Activated CD4-positive, alpha-beta T cell treated with anti-CD3 and anti-CD28 coated beads, Interleukin-2, amount 50 U/mL, for 48 hours (primary cell): ENCODE data around the gene LPP.

Experiments used
- DNase-seq, 2 experiments: peaks; one replicate each; pipeline ENCODE4 v3.0.0-alpha.2; 2020

Gene LPP

DNA sequence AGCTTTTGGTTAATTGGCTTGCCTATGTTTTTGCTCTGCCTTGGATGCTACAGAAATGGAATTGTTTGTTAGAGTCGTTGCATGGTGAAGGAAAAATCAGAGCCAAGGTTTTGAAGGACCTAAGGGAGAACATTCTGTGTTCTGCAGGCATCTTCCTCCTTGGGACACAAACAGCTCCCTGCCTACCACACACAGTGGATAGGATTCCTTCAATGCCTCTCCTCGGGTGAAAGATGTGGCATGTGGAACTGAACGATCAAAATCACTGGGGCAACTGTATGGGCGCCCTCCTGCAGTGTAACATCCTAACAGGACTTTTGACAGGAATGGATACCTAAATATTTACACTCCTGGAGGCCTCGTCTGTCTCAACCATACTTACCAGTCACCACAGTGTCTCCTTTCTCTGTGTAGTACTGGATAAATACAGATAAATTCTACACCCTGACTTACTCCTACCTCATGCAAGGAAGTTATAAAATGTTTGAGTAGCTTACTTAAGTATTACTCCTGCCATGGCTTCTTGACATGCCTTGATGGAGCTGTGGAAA is 100.6 kb downstream of the LPP start:
- no peak for DNase-seq

DNA sequence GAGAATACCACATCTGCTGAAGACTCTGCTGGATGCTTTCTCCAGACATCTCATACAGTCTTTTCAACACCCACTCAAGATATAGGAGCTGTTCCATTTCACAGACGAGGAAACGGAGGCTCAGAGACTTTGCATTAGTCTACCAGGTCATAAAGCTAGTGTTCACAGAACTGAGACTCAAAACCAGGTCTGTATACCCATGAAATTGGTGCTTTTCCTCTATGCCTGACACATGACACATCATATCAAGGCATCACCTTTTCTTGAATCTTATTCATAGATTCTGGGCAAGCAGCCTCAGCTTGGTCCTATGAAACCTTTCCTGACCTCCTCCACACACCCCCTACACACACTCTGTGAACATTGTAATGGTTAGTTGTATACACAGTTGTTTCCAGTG is 101.2 kb downstream of the LPP start:
- DNase-seq = peak in 1 of 2 experiments; percentile 18

DNA sequence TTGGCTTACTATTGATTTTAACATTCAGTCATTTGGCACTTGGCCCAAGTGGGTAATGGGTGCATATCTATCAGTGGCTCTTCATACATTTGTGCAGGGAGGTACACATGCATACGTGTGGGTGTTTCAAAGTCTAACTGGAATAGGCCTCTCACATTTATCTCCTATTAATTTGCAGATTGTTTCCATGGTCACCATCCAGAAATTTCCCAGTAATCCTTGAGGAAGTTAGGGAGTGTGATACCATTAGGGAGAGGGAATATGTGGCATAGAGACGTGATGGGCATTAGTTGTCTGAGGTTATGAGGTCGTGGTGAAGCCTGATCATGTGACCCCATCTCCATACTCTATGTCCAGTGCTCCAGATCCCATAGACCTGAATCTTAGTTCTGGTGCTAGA is 102.8 kb downstream of the LPP start:
- no peak for DNase-seq

DNA sequence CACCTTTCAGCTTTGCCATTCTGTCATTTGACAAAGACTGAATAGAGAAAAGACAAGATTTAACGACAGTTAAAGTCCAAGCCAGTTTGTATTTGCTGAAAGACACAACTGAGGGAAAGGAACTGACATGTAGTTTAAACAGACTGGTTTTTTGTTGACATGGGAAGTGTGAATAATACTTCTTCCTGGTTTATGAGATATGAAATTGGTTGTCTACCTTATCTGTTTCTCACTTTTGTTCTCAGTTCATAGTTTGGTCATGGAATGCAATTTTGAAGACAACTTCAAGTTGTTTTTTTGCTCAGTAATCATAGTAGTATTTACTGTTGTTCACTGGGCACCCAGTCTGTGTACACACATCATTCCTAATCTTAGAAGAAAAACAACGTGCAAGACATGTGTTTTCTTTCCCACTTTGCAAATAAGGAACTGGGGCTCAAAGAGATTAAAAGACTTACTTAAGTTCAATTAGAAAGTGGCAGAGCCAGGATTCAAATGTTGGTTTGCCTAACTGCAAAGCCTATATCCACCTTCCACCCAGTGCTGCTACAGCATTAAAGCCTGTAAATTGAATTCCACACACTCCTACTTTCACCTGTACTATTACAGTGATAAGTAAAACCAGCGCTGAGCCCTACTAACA is 103.5 kb downstream of the LPP start:
- DNase-seq = no peak

DNA sequence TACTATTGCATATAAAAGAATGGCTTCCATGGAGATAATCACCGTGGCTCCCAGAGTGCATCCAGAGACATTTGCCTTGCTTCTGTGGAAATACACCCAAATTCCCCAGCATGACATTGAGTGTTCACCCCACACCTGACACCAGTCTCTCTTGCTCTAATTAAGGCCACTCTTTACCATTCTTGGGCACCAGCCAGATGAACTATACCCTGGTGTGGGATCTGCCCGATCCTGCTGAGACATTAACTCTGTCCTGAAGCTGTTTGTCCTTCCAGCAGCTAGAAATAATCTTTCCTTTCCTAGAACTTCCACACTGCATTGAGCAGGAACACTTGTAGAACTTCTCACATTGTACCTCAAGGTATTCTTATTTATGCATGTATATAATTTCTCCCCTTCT is 105.2 kb downstream of the LPP start:
- no peak for DNase-seq

DNA sequence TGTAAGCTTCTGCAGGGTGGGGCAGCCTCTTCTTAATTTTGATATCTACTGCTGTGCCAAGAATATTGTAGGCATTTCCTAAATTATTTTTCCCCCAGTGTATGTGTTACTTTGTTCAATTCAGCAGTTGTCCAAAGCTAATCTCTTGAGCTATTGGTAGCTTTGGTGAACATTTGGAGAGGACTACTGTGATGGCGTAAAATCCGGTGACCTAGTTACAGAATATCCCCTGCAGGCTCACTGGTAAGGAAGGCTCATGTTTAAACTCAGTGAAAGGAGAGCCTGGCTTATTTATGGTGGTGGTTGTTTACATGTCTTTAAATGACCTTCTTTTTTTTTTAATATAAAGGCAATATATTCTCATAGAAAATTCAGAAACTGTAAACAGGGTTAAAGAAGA is 105.6 kb downstream of the LPP start:
- no peak for DNase-seq

DNA sequence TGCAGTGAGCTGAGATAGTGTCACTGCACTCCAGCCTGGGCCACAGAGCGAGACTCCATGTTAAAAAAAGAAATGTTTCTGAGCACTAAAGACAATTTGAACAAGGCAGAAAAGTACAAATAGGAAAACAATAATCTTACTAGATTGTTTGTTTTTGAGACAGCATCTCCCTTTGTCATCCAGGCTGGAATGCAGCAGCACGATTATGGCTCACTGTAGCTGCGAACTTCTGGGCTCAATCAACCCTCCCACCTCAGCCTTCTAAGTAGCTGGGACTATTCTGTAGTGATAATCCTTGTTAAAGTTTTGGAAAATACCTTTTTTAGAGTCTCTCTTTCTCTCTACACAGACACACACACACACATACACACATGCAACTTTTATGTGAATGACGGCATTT is 107.1 kb downstream of the LPP start:
- DNase-seq = no peak

DNA sequence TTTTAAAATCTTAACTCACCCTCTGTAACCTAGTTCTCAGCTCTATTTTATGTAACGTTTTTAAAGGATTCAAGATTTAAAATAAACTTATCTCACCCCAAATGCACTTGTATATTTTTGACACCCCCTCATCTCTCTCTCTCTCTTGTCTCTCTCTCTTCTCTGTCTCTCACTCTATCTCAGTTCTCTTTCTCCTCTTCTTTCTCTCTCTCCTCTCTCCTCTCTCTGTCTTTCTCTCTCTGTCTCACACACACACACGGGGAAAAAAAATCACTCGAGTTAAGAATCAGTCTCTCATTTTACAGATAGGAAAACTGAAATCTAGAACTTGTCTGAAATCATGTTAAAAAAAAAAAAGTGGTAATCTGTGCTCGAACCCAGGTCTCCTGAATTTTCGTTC is 108.5 kb downstream of the LPP start:
- DNase-seq = no peak

DNA sequence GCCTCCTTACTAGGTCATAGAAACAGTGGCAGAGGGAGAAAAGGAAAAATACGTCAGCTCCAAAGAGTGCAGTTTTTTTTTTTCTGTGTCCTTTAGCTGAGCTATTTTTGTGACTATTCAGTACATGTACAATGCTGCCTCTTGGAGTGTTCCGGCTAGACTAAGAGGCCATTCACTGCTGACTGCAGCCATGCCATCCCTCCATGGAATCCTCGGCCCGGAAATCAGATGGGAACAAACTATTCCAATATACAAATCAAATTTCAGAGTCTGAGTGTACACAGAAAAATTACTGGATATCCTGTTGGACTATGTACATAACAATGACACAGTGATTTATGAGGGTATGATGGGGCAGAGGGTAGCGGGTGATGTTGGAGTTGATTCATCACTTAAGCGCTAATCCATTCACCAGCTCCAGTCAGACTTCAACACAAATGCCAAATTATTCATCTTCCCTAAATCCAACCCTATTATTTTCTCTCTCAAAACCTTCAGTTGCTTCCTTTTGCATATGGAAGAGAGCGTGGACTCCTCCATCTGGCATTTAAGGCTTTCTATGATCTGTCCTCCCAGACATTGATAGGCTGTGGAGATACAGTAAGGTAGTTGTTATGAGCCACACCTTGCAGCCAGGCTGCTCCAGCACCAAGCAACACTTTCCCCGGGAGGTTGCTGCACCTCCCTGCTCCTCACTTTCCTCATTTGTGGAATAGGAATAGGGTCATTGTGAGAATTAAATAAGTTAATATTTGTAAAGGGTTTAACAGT is 109.1 kb downstream of the LPP start:
- no peak for DNase-seq

DNA sequence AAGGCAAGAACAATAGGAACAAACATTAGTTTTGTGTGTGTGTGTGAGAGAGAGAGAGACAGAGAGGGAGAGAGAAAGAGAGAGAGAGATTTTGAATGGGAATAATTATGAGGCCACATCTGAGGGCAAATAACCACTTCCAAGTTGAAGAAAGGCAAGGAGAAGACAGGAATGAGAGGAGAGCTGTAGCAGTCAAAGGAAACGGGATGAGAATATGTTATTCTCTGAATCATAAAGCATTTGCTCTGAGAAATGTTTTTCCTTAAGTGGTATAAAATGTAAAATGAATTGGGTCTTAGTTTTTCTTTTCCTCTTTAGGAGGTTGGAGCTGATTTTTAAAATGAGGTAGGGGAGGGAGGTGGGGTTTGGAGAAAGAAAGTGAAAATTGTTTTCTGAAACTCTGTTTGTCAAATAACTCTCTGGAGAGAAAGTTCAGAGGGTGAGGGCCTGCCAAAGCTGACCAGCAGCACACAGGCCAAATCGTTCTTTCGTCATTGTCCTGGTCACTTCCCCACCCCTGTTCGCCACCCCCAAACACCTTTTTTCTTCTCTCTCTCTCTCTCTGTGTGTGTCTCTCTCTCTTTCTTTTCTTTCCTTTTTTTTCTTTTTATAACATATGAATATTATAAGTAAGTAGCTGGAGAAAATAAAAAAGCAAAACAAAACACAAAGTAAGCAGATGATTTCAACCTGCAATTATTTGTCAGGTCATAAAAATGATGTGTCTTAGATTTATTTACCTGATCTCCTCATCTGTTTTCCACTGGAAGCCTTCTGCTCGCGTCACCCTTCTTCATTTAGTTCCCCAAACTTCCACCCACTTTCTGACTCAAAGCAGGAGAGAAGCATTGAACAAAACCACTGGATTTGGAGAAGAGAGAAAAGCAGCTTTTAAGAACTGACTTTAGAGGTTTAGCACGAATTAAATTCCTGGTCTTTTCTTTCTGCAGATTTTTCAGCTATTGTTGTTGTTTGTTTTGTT is 110.6 kb downstream of the LPP start:
- DNase-seq = no peak

DNA sequence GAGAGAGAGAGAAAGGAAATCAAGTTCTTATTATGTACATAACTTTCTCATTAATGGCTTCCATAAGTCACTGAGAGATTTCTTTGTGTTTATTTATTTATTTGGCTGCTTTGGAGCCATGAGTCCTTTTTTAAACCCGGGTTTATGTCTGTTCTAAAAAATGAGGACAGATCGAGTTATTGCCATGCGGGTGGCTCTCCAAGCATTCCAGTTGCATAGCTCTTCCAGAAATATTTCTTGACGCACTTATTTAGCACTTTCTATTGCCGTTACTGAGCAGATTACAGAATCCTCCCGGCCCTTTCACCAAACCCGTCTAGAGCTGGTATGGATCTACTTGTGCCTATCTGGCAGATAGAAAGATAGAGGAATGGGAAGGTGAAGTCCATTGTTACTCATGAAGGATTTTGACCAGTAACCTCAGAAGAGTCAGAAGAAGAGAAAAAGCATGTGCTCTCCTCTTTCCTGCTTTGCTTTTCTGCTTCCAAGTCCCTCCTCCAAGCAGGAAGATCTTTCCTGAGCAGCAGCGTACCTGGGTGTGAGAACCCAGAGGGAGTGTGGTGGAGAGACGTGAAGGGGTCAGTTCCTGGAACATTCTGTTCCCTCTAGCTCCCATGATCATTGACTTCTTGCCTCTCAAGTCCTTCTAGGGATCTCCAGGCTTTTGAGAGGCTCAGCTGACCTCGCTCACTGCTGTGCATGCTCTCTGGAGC is 112.8 kb downstream of the LPP start:
- no peak for DNase-seq

DNA sequence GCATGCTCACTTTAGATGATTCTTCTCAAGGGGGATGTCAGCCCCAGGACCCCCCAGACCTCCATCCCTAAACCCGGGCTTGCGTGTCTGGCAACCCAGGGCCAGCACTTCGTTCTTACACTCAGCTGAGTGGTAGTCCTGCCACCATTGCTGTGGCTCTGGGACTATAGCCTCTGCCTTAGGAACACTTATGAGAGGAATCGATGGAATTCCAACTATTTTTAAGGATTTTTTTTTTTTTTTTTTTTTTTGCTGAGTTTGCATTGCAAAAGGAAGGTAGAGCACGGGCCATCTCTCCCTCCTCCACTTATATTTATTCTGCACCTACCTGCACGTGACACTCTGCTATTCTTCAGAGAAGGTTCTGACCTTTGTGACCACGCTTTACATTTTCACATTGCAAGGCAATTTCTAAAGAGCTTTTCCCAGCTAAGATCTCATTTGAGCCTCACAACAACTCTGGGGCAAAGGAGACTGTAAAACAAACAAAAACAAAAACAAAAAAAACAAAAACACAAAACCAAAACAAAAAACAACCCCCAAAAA is 113.9 kb downstream of the LPP start:
- DNase-seq = no peak

DNA sequence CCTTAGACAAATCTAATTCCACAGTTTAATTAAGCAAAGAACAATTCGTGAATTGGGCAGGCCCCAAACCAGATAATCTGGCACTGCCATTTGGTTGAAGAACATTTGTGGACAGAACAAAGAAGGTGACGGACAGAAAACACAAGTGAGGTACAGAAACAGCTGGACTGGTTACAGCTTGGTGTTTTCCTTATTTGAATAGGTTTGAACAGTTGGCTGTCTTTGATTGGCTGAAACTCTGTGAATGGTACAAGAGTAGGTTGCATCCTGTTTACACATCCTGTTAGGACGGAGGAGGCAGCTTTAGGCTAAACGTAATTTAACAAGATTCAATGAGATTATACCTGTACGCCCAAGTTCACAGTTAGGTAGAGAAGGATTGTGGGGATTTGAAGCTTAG is 114.4 kb downstream of the LPP start:
- DNase-seq = no peak

DNA sequence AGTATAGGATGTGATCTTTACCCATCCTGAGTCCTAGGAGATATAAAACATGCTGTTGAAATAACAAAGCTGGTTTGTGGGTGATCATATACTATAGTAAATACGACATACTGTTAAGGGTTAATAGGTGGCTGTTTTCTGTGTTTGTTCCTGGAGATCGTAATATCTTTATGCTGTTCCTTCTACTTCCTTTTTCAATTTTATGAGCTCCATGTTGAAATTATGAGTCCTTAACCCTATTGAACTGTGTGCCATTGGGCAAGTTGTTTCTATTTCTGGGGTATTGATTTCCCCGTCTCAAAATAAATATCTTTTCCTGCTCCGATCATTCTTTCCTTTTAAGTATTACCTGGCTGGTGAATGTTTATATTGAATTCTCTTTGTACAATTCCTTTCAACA is 115.1 kb downstream of the LPP start:
- no peak for DNase-seq

DNA sequence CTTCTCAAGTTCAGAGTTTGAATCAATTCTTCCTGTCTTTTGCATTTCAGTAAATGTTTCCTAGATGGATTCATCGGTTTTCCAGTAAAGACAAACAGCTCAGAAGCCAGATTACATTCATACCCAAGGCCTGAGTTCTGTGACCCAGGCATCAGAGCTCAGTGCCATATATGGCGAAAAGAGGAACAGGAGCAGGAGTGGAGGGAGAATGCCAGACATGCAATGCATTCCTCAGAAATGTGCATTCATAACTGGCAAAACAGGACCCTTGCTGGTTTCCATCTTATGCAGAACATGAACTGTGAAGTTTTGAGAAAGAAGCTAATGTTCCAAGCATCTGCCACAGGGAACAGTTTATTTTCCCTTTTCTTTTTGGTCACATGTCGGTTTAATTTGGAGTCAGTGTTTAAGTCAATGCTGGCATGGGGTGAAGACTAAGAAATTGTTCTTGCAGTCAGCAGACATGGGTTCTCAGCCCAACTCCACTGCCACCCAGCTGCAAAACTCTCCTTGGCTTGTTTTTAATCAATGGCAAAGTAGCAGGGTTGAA is 116.5 kb downstream of the LPP start:
- DNase-seq = no peak

DNA sequence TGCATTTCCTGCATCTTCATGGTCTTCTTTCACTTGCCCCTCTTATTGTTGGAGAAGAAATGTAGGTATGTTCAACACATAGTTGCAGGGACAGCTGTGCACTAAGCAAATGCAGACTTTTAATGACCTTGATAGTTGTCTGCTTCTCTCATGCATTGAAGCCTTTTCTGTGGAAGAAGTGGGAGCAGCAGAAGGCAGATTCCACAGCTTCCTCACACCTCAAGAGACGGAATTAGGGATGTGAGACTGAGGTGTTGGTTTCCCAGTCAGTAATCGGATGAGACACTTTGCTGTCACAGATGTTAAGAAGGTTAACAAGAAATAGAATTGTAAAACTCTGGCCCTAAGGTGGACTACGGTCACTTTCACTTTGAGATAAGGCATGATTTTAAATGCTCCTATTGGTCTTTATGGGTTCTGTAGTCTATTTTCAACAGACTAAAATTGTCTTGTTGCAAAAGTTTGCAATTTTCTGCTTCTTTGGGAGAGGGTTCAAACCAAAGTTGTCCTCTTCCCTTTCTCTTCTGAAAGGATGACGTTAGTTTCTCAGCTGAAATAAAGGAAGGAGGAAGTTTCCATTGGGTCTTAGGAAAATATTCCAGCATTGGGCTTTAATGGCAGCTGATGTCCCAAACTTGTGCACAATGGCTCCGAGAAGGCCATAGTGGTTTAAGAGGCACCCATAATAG is 117.4 kb downstream of the LPP start:
- DNase-seq = no peak

DNA sequence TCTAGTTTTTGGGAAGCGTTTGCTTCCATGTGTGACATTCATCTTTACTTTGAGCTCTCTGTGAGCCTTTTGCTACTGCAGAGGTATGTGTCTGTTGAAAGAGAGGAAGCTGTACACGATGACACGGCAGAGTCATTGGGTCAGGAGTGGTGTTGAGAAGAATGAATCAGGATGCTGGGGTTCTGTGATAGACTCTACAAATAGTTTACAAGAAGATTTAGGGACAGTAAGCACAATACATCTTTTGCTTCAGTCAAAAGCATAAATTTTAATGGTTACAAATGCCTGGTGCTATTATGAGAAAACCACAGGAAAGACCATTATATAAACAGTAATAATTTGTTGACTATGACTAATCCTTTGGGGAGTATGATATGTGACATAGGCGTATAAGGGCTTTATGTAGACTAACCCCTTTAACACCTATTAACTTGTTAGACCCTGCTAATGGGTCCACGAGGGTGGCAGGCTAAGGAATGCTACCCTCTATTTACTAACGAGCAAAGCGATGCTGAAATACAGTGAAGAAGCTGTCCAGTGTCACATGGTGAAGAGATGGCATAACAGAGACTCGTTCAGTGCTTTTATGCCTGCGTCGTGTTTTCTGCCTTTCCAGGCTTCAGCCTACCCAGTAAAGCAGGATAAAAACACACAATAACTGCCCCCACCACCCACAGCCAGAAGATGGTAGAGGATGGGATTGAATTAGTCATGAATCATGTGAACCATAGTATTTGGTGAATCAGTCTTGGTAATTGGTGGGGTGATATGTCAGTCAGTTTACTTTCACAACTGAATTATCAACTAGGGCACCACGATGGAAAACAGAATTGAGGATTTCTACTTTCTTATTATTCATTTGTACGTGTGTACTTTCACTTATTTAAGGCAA is 118.8 kb downstream of the LPP start:
- no peak for DNase-seq

DNA sequence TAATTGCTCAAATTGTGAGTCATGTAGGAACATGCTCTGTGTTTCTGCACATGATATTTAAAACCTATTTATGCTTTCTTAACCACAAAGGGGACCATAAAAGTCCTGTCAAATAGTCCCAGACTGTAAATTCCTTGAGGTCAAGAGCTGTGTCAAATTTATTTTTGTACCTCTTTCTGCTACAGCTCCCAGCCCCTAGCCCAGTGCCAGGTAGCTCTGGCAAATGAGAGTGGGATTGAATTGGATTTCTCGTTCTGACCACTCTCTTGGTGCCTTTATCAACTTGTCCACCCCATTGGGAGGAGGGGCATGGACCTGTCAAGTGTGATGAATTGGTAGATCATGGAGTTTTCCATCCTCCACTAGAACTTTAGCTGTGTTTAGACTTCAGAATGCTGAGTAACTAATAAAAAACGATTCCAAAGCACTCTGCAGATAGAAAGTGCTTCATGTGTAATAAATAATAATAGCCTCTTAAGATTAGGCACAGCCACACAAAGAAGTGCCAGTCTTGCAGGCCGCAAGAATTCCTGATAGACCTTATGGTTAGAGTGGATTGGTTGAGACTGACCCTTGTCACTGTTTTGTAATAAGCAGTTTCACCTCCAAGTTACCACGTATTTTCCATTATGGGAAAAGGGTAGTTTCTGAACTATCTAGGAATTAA is 120.4 kb downstream of the LPP start:
- no peak for DNase-seq

DNA sequence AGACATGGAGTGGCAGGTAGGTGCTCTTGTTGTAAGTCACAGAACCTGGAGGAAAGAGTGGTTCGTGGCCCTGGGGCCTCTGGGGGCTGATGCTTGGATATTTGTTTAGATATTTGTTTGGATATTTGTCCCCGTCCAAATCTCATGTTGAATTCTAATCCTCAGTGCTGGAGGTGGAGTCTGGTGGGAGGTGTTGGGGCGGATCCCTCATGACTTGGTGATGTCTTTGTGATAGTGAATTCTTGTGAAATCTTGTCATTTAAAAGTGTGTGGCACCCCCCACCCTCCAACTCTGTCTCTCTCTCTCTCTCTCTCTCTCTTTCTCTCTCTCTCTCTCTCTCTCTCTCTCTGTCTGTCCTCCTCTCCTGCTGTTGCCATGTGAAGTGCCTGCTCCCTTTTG is 122.4 kb downstream of the LPP start:
- no peak for DNase-seq
